CD4-positive, alpha-beta T cell (primary cell): ENCODE results near the gene NABP1. TPM values are rescaled to one million over a fixed set of nuclear protein-coding genes. Genes with fewer than 3 reads are reported as not detected.

Source experiments
- ATAC-seq: fragments of 200-7000 bp; cut with Tn5 transposase; one replicate; pipeline ENCODE4 v1.10.0; 2022; ENCODE audit warnings: mild to moderate bottlenecking; ENCODE audit not compliant: poor library complexity
- CTCF ChIA-PET: fragments of 350-600 bp; sonication (Branson Sonifier 250); formaldehyde crosslinking; loops from one replicate; lab custom pipeline; 2021; ENCODE audit warnings: antibody characterized with exemption, inconsistent platforms; lab: Charles Lee
- POLR2A ChIA-PET: fragments of 350-600 bp; sonication (Branson Sonifier 250); formaldehyde crosslinking; loops from one replicate; lab custom pipeline; 2021; ENCODE audit warnings: antibody characterized with exemption, inconsistent platforms; lab: Charles Lee
- DNase-seq, 14 experiments: peaks; one replicate each; pipeline ENCODE4 v3.0.0-alpha.2; 2013 to 2020; ENCODE audit warnings: mixed read lengths in 2 of 14
- H3K27ac ChIP-seq, 2 donors: one replicate each; pipeline versions ENCODE4 v1.5.1 to v1.7.0; 2013; ENCODE audit warnings: low read length in 2 of 2, low read depth in 1 of 2, mild to moderate bottlenecking in 1 of 2
- H3K27me3 ChIP-seq, 2 experiments: 1 replicate in 1 of 2; 2 replicates in 1 of 2; pipeline versions ENCODE4 v1.6.1 to v1.7.0; 2013; ENCODE audit warnings: low read length in 2 of 2, control low read depth in 1 of 2, mild to moderate bottlenecking in 1 of 2, moderate library complexity in 1 of 2; ENCODE audit not compliant: insufficient read depth in 2 of 2, control insufficient read depth in 1 of 2
- H3K36me3 ChIP-seq: one replicate; pipeline ENCODE4 v1.6.1; 2013; ENCODE audit warnings: low read length, control low read depth; ENCODE audit not compliant: insufficient read depth
- H3K4me1 ChIP-seq: one replicate; pipeline ENCODE4 v1.6.1; 2013; ENCODE audit warnings: low read length, control low read depth; ENCODE audit not compliant: insufficient read depth
- H3K4me3 ChIP-seq: one replicate; pipeline ENCODE4 v1.5.1; 2013; ENCODE audit warnings: mild to moderate bottlenecking, low read length, moderate library complexity
- H3K9me3 ChIP-seq, 2 experiments: 1 replicate in 1 of 2; 2 replicates in 1 of 2; pipeline versions ENCODE4 v1.6.1 to v1.7.0; 2013; ENCODE audit warnings: low read length in 2 of 2, mild to moderate bottlenecking in 2 of 2, control low read depth in 1 of 2, moderate library complexity in 1 of 2; ENCODE audit not compliant: control insufficient read depth in 1 of 2, insufficient read depth in 1 of 2
- H3K27ac Mint-ChIP-seq: one replicate; pipeline ENCODE4 v1.8.0; 2020; ENCODE audit warnings: mixed read lengths
- H3K27me3 Mint-ChIP-seq: one replicate; pipeline ENCODE4 v1.8.0; 2021; ENCODE audit warnings: mixed read lengths
- H3K36me3 Mint-ChIP-seq: one replicate; pipeline ENCODE4 v1.8.0; 2021; ENCODE audit warnings: low read depth, mixed read lengths
- H3K4me1 Mint-ChIP-seq: one replicate; pipeline ENCODE4 v1.8.0; 2021; ENCODE audit warnings: low read depth, mixed read lengths
- H3K4me3 Mint-ChIP-seq: one replicate; pipeline ENCODE4 v1.8.0; 2020; ENCODE audit warnings: mild to moderate bottlenecking, mixed read lengths
- H3K9me3 Mint-ChIP-seq: one replicate; pipeline ENCODE4 v1.8.0; 2020; ENCODE audit warnings: mixed read lengths
- intact Hi-C, 2 experiments: fragments of 100-400 bp; cut with DNase I in 1 of 2; cut with micrococcal nuclease in 1 of 2; formaldehyde crosslinking; loops; one replicate each; pipeline versions ENCODE4 v1.15.1 to v1.9.0; 2023 to 2025; cut with DNase I, micrococcal nuclease
- total RNA-seq, 174 experiments: library from RNA in 2 of 174; stranded (reverse) in 2 of 174; gene quantifications; one replicate each; pipeline ENCODE4 v1.2.3 and lab custom pipeline; 2021 to 2026
- TF ChIP-seq, protein P1 (sequence below): fragments of 200-600 bp; IDR thresholded peaks from one replicate; pipeline ENCODE4 v1.8.0; 2022; ENCODE audit warnings: antibody characterized with exemption, mild to moderate bottlenecking

Gene NABP1
- total RNA-seq, 2 experiments from 2014 or later: 32.0 to 32.9 TPM

DNA sequence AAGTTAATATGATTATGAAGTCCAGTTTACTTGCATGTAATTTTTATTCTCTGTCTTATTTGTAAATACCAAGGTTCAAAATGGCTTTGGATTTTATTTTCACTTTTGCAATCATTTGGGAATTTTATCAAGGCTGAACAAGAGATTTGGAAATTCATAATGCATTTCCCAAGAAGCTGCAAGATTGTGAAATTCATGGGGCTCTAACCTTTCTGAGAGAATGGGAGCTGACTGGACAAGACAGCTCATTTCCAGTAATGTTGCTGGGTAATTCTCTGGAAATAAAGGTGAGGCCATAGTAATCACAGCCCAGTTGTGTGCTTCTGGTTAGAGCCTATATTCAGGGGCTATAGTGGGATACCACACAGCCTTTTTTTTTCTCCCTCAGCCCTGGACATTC lies 21.5 kb upstream of the NABP1 start:
- no peaks in the 10 kb centered on the region for H3K36me3 ChIP-seq
- Mint-ChIP-seq H3K4me1 (no peaks in the 10 kb centered on the region), H3K36me3 (no peaks in the 10 kb centered on the region), H3K9me3 (no peaks in the 10 kb centered on the region), H3K27me3 (no peaks in the 10 kb centered on the region), H3K4me3 (no peak overlapping the region), H3K27ac (no peak overlapping the region)
- ChIA-PET CTCF (no interaction called here), POLR2A (interaction anchor here (0.6 to 1.6 kb wide), 2 partner anchors 21 to 26 kb away, joined by 3 to 5 read pairs; partner anchors contain the start of gene NABP1)
- intact Hi-C loops: no loop called here
- no peaks in the 10 kb centered on the region for H3K27me3 ChIP-seq
- no peak overlapping the region for H3K4me3 ChIP-seq
- DNase-seq (no peak), ATAC-seq (no peak)
- H3K4me1 ChIP-seq: no peaks in the 10 kb centered on the region
- H3K9me3 ChIP-seq: no peaks in the 10 kb centered on the region
- no peak overlapping the region for H3K27ac ChIP-seq
- TF ChIP-seq, protein P1, sequence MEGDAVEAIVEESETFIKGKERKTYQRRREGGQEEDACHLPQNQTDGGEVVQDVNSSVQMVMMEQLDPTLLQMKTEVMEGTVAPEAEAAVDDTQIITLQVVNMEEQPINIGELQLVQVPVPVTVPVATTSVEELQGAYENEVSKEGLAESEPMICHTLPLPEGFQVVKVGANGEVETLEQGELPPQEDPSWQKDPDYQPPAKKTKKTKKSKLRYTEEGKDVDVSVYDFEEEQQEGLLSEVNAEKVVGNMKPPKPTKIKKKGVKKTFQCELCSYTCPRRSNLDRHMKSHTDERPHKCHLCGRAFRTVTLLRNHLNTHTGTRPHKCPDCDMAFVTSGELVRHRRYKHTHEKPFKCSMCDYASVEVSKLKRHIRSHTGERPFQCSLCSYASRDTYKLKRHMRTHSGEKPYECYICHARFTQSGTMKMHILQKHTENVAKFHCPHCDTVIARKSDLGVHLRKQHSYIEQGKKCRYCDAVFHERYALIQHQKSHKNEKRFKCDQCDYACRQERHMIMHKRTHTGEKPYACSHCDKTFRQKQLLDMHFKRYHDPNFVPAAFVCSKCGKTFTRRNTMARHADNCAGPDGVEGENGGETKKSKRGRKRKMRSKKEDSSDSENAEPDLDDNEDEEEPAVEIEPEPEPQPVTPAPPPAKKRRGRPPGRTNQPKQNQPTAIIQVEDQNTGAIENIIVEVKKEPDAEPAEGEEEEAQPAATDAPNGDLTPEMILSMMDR: no peak

GRCh38 chr2:191656792-191657191 lies 21.1 kb upstream of the NABP1 start:
- Mint-ChIP-seq H3K4me1 (no peaks in the 10 kb centered on the region), H3K4me3 (no peak overlapping the region), H3K27ac (no peak overlapping the region), H3K27me3 (no peaks in the 10 kb centered on the region), H3K36me3 (no peaks in the 10 kb centered on the region), H3K9me3 (no peaks in the 10 kb centered on the region)
- Histone ChIP-seq H3K27ac (no peak overlapping the region), H3K27me3 (no peaks in the 10 kb centered on the region), H3K36me3 (no peaks in the 10 kb centered on the region), H3K4me1 (no peaks in the 10 kb centered on the region), H3K4me3 (no peak overlapping the region), H3K9me3 (no peaks in the 10 kb centered on the region)
- ATAC-seq (no peak), DNase-seq (no peak)
- POLR2A ChIA-PET: no interaction called here
- CTCF ChIA-PET: no interaction called here
- TF ChIP-seq, protein P1: no peak
- intact Hi-C loops: no loop called here

DNA sequence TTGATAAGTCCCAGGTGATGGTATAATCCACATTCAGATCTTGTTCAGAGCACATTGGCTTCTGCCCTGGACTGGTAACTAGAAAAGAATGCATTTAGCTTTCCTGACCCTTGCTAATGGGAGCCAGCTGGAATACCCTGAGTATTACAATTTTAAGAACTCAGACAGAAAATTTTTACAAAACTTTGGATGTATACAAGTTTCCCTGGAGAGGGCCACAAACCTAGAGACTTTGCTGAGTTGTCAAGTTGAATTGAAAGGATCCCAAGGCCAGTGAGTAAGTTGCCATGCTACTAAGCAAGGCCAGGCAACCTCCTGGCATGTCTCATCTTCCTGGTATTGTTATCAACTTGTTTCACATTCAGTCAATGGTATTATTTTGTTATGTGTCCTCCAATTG lies 20.0 kb upstream of the NABP1 start:
- Histone ChIP-seq H3K27me3 (no peaks in the 10 kb centered on the region), H3K4me1 (no peaks in the 10 kb centered on the region), H3K4me3 (no peak overlapping the region), H3K27ac (no peak overlapping the region), H3K36me3 (no peaks in the 10 kb centered on the region), H3K9me3 (no peaks in the 10 kb centered on the region)
- DNase-seq: no peak
- H3K9me3 Mint-ChIP-seq: no peaks in the 10 kb centered on the region
- TF ChIP-seq, protein P1: no peak
- no peaks in the 10 kb centered on the region for H3K36me3 Mint-ChIP-seq
- H3K27ac Mint-ChIP-seq: no peak overlapping the region
- H3K4me1 Mint-ChIP-seq: no peaks in the 10 kb centered on the region
- intact Hi-C loops: no loop called here
- ATAC-seq: no peak
- H3K27me3 Mint-ChIP-seq: no peaks in the 10 kb centered on the region
- CTCF ChIA-PET: no interaction called here
- POLR2A ChIA-PET: interaction anchor here (1.1 to 1.3 kb wide), 2 partner anchors 18 to 20 kb away, joined by 4 to 9 read pairs; partner anchors contain the start of gene NABP1
- H3K4me3 Mint-ChIP-seq: no peak overlapping the region
